Measurements from ENCODE around the gene ARHGAP12.
"Not testable (repeated sequence)": the region's sequence is repeated elsewhere in the genome, so short reads cannot be mapped to it uniquely, and the experiment has no call there.

The ARHGAP12 gene

DNA sequence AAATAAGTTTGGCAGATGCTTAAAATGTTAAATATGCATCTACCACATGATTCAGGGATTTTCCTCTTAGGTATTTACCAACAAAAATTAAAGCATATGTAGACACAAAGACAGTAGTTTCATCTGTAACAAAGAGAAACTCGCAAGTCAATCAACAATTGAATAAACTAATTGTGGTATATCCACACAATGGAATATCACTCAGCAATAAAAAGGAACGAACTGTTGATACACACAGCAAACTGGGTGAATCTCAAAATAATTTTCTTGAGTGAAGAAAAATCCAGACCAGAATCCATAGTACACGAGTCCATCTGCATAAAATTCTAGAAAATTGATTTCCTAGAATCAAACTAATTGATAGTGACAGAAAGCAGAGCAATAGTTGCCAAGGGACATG lies 5.2 kb downstream of the ARHGAP12 start:
- no peak for FAIRE-seq

DNA sequence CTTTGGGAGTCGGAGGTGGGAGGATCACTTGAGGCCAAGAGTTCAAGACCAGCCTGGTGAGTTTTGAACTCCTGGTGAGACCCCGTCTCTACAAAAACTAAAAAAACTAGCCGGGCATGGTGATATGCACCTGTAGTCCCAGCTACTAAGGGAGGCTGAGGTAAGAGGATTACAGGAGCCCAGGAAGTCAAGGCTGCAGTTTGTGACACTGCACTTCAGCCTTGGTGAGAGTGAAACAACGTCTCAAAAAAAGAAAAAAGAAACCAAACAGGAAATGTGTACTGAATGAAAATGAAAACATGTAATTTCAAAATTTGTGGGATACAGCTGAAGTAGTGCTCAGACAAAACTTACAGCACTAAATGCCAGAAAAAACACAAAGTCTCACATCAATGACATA lies 7.6 kb downstream of the ARHGAP12 start:
- FAIRE-seq = no peak

DNA sequence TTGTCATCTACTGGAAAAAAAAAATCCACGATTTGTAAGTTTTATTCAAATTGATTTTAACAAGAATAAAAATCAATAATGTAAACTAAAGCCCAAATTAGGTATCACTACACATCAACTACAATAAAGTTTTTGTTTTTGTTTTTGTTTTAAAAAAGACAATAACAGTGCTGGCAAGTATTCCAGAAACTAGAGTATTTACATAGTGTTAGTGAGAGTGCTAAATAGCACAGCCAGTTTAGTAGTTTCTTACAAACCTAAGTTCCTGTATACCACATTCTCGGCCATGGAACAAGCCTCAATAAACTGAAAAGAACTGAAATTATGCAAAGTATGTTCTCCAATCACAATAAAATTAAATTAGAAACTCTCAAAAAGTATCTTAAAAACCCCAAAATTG lies 8.1 kb downstream of the ARHGAP12 start:
- no peak for FAIRE-seq

DNA sequence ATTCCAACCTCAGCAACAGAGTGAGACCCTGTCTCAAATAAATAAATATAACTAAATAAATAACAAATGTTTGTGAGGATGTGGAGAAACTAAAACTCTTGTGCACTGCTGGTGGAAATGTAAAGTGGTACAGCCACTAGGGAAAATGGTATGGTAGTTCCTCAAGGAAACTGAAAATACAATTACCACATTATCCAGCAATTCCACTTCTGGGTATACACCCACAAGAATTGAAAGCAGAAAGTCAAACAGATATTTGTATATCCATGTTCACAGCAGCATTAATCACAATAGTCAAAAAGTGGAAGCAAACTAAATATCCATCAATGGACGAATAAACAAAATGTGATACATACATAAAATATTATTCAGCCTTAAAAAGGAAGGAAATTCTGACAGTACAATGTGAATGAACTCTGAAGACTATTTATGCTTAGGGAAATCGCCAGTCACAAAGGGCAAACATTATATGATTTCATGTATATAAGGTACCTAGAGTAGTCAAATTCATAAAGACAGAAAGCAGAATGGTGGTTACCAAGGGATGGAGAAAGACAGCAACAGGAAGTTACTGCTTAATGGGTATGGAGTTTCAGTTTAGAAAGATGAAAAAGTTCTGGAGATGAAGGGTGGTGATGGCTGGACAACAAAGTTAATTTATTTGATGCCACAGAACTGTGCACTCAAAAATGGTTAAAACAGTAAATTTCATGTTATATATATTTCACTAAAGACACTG lies 9.8 kb downstream of the ARHGAP12 start:
- no peak for FAIRE-seq

DNA sequence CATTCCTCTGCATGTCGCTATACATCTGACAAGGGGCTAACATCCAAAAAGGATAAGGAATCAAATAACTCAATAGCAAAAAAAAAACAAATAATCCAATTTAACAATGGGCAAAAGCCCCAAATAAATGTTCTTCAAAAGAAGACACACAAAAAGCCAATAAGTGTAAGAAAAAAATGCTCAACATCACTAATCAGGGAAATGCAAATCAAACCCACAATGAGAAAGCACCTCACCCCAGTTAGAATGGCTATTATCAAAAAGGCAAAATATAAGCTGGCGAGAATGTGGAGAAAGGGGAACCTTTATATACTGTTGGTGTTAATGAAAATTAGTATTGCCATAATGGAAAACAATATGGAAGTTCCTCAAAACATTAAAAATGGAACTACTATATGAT lies 14.3 kb downstream of the ARHGAP12 start:
- FAIRE-seq = no peak

DNA sequence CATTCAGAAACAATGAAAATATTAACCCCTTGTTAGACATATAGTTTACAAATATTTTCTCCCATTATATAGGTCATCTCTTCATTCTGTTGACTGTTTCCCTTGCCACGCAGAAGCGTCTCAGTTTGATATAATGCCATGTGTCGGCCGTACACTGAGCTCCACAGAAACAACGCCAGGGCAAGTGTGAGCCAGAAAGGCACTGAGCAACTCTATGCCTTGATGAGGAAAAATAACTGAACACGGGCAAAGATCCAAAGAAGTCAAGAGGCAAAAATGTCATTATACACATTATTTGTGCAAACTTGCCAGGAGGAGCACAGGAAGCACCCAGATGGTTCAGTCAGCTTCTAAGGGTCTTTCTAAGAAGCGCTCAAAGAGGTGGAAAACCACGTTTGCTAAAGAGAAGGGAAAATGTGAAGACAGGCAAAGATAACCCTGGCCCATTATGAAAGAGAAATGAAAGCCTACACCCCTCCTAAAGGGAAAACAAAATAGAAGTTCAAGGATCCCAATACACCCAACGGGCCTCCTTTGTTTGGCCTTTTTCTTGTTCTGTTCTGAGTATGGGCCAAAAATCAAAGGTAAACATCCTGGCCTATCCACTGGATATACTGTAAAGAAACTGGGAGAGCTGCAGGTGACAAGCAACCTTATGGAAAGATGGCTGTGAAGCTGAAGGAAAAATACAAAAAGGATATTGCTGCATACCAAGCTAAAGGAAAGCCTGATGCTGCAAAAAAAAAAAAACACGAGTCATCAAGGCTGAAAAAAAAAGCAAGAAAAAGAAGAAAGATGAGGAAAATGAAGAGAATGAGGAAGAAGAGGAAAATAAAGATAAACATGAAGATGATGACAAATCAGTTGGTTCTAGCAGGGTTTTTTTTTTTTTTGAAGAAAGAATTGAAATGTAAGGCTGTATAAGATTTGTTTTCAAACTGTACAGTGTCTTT lies 15.5 kb downstream of the ARHGAP12 start:
- FAIRE-seq = no peak

DNA sequence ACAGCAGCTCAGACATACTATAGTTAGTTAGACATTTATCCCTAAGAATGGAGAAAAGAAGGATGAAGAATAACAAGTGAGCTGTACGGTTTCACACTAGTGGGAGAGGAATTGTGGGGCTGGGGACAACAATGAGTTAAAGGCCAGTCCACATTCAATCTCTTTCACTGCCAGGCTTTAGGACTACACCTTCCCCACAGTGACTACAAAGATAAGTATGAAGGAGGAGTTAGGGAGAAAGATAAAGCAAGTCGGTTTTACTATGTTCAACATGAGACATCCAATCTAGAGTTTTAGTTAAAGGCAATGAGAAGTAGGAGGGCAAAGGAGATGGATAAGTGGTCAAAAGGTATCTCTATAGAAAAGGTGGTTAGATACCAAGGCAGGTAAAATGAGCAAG lies 16.3 kb downstream of the ARHGAP12 start:
- FAIRE-seq = no peak

DNA sequence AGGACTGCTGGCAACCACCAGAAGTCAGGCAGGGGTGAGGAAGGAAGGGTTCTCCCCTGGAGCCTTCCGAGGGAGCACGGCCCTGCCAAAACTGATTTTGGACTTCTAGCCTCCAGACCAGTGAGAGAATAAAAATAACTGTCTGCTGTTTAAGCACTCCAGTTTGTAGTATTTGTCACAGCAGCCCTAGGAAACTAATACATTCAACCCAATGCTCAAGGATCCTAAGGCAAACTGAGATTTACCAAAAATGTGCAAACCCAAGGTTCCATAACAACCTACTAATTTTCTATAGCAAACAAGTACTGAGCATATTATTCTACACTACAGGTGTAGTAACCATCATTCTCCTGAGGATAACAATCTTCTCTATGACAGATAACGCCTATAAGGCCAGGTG lies 18.6 kb downstream of the ARHGAP12 start:
- no peak for FAIRE-seq

DNA sequence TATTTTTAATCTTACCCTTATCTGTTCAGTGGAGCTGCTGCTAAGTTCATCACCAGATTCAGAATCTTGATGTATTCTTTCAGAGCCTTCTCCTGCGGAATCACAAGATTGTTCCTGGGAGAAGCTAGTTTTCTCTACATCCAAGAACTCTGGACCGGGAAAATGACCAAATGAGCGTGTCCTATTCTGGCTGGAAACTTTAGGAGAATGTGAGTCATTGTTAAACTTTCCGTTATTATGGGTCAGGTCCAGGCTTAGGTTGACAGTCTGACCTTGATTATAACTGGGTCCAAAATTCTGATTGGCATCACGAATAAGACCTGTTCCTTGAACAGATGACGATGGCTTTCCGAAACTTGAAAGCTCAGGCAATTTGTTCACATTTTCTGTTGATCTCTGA lies 20.5 kb downstream of the ARHGAP12 start:
- FAIRE-seq = no peak

DNA sequence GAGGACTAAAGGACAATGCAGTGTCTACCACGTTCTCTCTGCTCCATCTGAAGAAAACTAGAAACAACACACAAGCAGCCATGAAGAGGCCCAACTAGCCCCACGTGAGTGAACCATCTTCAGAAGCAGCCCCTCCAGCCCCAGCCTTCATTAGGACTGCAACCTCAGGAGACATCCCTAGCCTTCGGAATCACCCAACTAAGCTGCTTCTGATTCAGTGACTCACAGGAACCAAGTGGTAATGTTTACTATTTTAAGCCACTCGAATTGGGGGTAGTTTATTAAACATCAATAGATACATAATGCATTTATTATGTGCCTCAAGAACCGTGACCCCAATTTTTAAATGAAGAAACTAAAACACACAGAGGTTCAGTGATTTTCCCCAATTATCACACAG lies 22.6 kb downstream of the ARHGAP12 start:
- no peak for FAIRE-seq

DNA sequence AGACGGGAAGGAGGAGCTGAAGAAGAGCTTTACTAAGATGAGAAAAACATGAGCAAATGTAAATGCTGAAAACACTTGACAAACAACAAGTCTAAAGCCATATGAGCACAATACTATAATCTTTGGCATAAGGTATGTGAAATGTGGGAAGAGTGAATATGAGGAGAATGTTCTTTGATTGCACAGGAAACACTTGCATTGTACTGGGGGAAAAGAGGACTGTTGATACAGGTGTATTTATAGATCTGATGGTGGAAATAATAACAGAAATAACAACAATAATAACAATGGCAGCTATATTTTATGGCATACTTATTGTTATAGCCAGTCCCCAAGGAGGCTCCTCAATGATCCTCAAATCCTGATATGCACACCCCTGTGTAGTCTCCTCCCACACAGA lies 23.0 kb downstream of the ARHGAP12 start:
- no peak for FAIRE-seq

DNA sequence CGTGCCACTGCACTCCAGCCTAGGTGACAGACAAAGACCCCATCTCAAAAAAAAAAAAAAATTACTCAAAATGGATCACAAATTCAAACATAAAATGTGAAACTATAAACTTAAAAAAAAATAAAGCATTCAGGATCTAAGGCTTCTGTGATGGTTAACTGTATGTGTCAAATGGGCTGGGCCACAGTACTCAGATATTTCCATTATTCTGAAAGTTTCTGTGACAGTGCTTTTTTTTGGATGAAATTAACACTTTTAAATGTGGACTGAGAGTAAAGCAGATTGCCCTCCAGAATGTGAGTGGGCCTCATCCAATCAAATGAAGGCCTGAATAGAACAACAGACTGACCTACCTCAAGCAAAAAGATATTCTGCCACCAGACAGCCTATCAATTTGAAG lies 26.0 kb downstream of the ARHGAP12 start:
- no peak for FAIRE-seq

DNA sequence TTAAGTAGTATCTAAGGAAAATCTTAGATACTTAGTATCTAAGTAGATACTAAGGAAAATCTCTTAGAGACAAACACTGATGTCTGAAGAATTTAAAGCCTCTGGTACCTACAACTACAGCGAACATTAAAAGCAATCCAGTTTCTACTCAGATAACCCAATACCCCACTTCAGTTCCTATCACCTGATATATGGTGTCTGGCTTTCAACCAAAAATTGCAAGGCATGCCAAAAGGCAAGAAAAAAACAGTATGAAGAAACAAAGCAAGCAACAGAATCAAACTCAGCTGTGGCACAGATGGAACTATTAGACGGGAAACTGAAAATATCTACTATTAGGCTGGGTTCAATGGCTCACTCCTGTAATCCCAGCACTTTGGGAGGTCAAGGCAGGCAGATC lies 31.1 kb downstream of the ARHGAP12 start:
- no peak for FAIRE-seq

DNA sequence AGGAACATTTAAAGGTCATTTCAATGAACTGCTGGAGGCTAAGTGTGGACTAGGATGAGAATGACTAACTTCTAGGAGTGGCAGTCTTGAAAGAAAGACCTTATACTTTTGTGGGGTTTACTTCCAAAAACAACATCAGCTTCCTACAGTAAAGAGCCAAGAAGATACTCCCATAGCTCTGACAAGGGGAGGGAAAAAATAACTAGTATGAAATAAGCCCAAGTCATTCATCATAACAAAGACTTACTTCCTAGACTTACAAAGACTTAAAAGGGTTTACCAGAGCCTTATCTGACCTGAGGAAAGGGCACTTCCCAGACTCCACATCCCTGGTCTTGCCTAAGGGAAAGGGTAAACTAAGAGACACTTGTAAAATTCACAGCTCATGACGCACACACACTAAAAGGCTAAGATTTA lies 31.7 kb downstream of the ARHGAP12 start:
- no peak for FAIRE-seq

DNA sequence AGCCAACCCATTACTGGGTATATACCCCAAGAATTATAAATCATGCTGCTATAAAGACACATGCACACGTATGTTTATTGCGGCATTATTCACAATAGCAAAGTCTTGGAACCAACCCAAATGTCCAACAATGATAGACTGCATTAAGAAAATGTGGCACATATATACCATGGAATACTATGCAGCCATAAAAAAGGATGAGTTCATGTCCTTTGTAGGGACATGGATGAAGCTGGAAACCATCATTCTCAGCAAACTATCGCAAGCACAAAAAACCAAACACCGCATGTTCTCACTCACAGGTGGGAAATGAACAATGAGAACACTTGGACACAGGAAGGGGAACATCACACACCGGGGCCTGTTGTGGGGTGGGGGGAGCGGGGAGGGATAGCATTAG lies 32.9 kb downstream of the ARHGAP12 start:
- FAIRE-seq = not testable (repeated sequence)

DNA sequence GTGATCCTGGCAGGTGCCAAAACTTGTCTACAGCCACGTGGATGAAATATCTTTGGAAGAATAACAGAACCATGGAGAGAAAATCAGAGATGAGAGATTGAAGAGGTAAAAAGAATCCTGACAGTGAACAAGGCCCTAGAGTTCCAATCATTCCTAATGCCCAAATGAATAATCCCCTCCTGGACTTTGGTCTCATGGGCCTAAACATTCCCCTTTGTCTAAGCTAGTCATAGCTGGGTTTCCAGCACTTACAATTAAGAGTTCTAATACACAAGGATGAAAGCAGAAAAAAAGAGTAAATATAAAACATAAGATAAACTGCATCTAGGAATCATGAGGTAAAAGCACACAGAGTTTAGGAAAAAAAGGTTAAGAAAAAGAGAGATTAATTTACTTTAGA lies 40.2 kb downstream of the ARHGAP12 start:
- no peak for FAIRE-seq

DNA sequence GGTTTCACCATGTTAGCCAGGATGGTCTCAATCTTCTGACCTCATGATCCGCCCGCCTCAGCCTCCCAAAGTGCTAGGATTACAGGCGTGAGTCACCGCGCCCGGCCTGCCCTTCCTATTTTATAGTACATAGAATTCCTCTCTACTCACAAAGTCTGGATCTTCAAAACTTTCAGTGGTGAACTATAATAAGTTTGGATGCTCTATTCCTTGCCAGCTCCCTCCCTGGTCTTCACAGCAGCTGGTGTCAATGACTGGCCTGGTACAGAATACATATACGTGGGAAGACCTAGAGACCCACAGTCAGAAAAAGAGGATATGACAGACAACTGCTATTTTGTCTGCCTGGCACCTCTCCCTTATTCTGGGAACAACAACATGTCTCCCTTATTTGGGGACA lies 40.8 kb downstream of the ARHGAP12 start:
- FAIRE-seq = no peak

DNA sequence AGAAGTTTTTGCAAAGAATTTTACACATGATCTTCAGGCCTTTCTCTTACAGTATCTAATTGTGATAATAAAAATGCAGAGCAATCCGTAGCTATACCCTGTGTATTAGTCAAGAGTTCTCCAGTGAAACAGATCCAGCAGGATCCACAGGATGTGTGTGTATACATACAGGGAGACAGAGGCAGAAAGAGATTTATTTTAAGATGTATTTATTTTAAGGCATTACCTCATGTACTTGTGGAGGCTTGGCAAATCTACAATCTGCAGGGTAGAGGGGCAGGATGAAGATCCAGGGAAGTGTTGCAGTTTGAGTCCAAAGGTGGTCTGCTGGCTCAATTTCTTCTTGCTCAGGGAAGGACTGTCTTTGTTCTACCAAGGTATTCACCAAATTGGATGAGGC lies 41.7 kb downstream of the ARHGAP12 start:
- FAIRE-seq = no peak

DNA sequence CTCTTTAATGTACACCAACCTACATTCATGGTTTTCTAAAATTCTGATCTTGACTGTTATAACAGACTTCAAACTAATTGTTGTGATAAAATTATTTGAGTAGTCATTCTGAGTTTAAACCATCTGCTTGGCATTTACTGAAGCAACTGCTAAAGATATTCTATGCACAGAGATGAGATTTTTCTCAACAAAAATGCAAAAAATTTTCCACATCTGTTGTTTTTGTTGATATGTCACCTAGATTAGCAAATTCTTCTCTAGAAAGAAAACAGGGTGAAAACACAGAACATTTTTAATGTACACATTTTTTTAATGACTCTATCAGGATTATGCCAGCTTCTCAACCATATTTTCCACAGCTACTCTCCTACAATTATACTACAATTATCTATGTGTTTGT lies 42.7 kb downstream of the ARHGAP12 start:
- FAIRE-seq = no peak

DNA sequence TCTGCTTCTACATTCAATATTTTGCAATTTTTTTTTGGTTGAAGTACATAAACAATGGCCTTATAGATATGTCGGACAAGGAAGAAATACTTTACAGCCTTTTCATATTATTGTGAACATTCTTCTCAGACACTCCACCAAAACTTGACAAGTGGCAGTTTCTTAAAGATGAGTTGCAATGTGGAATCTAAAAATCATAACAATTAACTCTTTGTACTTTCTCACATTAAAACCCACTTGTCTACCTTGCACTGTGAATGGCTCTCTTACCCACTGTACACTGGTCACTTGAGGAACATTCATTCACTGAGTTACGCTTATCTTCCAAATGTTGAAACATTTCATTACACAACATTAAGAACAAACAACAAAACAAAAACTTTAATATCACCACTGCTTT lies 44.2 kb downstream of the ARHGAP12 start:
- FAIRE-seq = no peak

DNA sequence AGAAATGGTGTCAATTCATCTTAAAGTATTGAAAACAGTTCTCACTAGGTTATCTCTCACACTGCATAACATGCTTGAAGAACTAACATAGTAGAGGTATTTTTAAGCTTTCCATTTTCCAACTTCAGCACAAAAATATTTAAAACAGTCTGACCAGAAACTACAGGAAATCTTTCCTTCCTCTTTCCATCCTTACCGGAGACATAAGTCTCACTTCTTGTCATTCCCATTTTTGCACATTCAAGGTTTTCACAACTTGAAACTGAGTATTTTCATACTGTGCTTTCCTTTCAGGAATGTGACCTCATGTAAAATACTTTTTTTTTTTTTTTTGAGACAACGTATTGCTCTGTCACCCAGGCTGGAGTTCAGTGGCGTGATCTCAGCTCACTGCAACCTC lies 45.2 kb downstream of the ARHGAP12 start:
- no peak for FAIRE-seq

DNA sequence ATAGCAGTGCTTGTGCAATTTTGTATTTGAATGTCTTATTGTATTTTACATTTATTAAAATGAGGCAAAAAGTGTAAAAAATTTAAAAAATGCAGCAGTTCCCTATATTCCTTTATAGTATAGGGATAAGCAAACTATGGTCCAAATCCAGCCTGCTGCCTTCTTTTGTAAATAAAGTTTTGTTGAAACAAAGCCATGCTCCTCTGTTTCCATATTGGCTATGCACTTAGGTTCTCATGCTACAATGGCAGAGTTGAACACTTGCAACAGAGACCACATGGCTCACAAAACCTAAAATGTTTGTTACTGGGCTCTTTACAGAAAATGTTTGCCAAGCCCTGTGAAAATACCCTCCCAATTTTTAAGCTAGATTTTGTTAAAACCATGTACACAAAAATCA lies 50.1 kb downstream of the ARHGAP12 start:
- FAIRE-seq = no peak

DNA sequence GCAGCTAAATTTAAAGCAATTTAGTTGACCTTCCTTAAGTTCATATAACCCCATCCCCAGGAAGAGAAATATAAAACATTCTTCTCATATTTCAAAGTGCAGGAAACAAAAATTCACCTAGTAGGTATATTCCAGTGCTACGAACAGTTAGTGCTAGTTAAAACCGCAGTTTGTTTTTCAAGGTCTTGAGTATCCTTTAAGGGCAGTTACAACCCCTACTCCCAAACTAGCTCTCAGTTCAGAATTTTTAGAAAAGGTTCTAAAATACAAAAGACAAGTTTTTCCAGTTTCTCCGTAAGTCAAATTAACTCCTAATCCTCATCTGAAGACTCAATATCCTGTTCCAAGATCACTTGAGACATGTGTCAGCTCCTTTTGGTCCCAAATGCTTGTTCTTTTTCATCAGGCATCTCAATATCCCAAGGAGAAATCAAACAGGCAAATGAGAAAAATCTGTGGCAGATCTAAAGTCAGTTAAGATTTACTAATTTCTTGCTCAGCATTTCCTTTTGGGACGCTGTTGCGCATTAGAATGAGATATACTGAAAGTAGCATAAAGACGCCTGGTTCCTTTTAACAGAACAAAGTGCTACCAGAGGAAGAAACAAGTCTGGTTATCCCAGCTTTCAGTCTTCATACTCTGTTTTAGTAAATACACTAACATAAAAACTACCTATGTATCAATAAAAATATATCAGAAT lies 51.8 kb downstream of the ARHGAP12 start:
- FAIRE-seq = no peak

DNA sequence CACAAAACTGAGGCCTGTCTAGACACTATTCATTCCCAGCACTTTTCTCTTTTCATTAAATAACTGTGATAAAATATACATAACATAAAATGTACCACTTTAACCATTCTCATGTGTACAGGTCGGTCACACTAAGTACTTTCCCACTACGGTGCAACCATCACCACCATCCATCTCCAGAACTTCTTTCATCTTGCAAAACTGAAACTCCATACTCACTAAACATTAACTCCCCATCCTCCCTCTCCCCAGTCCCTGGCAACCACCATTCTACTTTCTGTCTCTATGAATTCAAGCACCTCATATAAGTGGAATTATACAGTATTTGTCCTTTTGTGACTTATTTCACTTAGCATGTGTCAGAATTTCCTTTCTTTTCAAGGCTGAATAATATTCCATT lies 53.0 kb downstream of the ARHGAP12 start:
- FAIRE-seq = no peak
